PC-9 (cell line): Measurements from ENCODE around the gene STK38L. TPM values are rescaled to one million over a fixed set of nuclear protein-coding genes. Genes with fewer than 3 reads are reported as not detected.
A peak's percentile ranks its signal among the peaks of the same experiment; 100 is the strongest.

ENCODE experiments used
- BruUV-seq: library from RNA; stranded (reverse); fragments of 400-500 nt; replicated peaks from 2 replicates; lab custom pipeline; 2021; lab: Mats Ljungman, UMichigan
- CTCF ChIA-PET: fragments of 300-600 bp; sonication (Branson Sonifier 250); formaldehyde crosslinking; loops from one replicate; lab custom pipeline; 2022; ENCODE audit warnings: antibody characterized with exemption; lab: Charles Lee
- POLR2A ChIA-PET: fragments of 300-600 bp; sonication (Branson Sonifier 250); formaldehyde crosslinking; loops from one replicate; lab custom pipeline; 2022; ENCODE audit warnings: antibody characterized with exemption; ENCODE audit not compliant: unreplicated experiment; lab: Charles Lee
- DNase-seq, 2 experiments: peaks; one replicate each; pipeline versions ENCODE4 v3.0.0 to v3.0.0-alpha.2; 2015 to 2022; ENCODE audit warnings: mixed read lengths in 1 of 2
- H2AFZ ChIP-seq: fragments of 200-600 bp; sonication (generic); 2 replicates; pipeline ENCODE4 v1.8.1; 2017; ENCODE audit warnings: antibody characterized with exemption
- H3F3A ChIP-seq: fragments of 200-600 bp; sonication (generic); 2 replicates; pipeline ENCODE4 v1.8.1; 2017; ENCODE audit warnings: antibody characterized with exemption, mild to moderate bottlenecking, low read depth; ENCODE audit not compliant: insufficient read depth
- H3K27ac ChIP-seq: fragments of 200-600 bp; sonication (generic); 2 replicates; pipeline ENCODE4 v1.6.1; 2016; ENCODE audit warnings: mixed run types
- H3K27me3 ChIP-seq: fragments of 200-600 bp; sonication (generic); 2 replicates; pipeline ENCODE4 v1.6.1; 2016; ENCODE audit warnings: low read depth, mixed run types; ENCODE audit not compliant: insufficient read depth
- H3K36me3 ChIP-seq: fragments of 200-600 bp; sonication (generic); 2 replicates; pipeline ENCODE4 v1.6.1; 2016; ENCODE audit warnings: low read depth, mixed run types
- H3K4me1 ChIP-seq: fragments of 200-600 bp; sonication (generic); replicated peaks from 2 replicates; pipeline ENCODE4 v1.6.1; 2016; ENCODE audit warnings: mixed run types; ENCODE audit not compliant: insufficient read depth
- H3K4me2 ChIP-seq: fragments of 200-600 bp; sonication (generic); 2 replicates; pipeline ENCODE4 v1.6.1; 2017; ENCODE audit warnings: mixed run types
- H3K4me3 ChIP-seq: fragments of 200-600 bp; sonication (generic); 2 replicates; pipeline ENCODE4 v1.6.1; 2016; ENCODE audit warnings: mixed run types
- H3K79me2 ChIP-seq: fragments of 200-600 bp; sonication (generic); 2 replicates; pipeline ENCODE4 v1.6.1; 2017; ENCODE audit warnings: low read depth, mixed run types
- H3K9me2 ChIP-seq: fragments of 200-600 bp; sonication (generic); 2 replicates; pipeline ENCODE4 v1.8.1; 2017; ENCODE audit warnings: mild to moderate bottlenecking; ENCODE audit not compliant: insufficient read depth
- H3K9me3 ChIP-seq: fragments of 200-600 bp; sonication (generic); 2 replicates; pipeline ENCODE4 v1.8.1; 2016; ENCODE audit warnings: low read depth; ENCODE audit not compliant: insufficient read depth
- H4K20me1 ChIP-seq: fragments of 200-600 bp; sonication (generic); 2 replicates; pipeline ENCODE4 v1.8.1; 2017; ENCODE audit not compliant: insufficient read depth
- EZH2 ChIP-seq: fragments of 200-600 bp; sonication (generic); IDR thresholded peaks from 2 replicates; pipeline ENCODE4 v1.8.0; 2017; ENCODE audit warnings: antibody characterized with exemption, low read depth
- intact Hi-C: fragments of 100-400 bp; cut with micrococcal nuclease; formaldehyde crosslinking; loops from one replicate; pipeline ENCODE4 v1.10.0; 2022; ENCODE audit not compliant: unreplicated experiment
- total RNA-seq: library from RNA; stranded (reverse); gene quantifications from 2 replicates; pipeline ENCODE4 v1.2.3, GENCODE V29; 2021
- TF ChIP-seq, protein P1 (sequence below): fragments of 200-600 bp; sonication (generic); conservative IDR thresholded peaks from 2 replicates; pipeline ENCODE4 v1.6.1; 2017; ENCODE audit warnings: mixed run types, antibody characterized with exemption, mild to moderate bottlenecking, moderate library complexity

Gene STK38L
- total RNA-seq, 1 experiment from 2014 or later: 34.7 TPM

- peak; percentile 73 to 95 for DNase-seq
- intact Hi-C loops: loop anchor here (10.0 kb wide), 2 partner anchors 189 to 1221 kb away; partner anchors contain the start of gene PPFIBP1
- H3K79me2 ChIP-seq: peaks cover 74% of the 10 kb centered on the region
- BruUV-seq: no TSS peak
- H3K4me1 ChIP-seq: peaks cover 65% of the 10 kb centered on the region
- ChIA-PET POLR2A (interaction anchor here (0.7 kb wide), 1 partner anchor 387 kb away, joined by 5 read pairs; no protein-coding TSS in a partner anchor), CTCF (no interaction called here)
- H3K27ac ChIP-seq: peak overlapping the region; percentile 91
- no peaks in the 10 kb centered on the region for H3K9me2 ChIP-seq
- H3K27me3 ChIP-seq: no peaks in the 10 kb centered on the region
- H2AFZ ChIP-seq: no peak overlapping the region
- peaks cover 47% of the 10 kb centered on the region for H3F3A ChIP-seq
- no peaks in the 10 kb centered on the region for H3K36me3 ChIP-seq
- peak overlapping the region; percentile 17; the same call in 1 of the 2 replicates for H3K4me3 ChIP-seq
- H3K4me2 ChIP-seq: peak overlapping the region; percentile 89
- TF ChIP-seq EZH2: no peak
- TF ChIP-seq, protein P1, sequence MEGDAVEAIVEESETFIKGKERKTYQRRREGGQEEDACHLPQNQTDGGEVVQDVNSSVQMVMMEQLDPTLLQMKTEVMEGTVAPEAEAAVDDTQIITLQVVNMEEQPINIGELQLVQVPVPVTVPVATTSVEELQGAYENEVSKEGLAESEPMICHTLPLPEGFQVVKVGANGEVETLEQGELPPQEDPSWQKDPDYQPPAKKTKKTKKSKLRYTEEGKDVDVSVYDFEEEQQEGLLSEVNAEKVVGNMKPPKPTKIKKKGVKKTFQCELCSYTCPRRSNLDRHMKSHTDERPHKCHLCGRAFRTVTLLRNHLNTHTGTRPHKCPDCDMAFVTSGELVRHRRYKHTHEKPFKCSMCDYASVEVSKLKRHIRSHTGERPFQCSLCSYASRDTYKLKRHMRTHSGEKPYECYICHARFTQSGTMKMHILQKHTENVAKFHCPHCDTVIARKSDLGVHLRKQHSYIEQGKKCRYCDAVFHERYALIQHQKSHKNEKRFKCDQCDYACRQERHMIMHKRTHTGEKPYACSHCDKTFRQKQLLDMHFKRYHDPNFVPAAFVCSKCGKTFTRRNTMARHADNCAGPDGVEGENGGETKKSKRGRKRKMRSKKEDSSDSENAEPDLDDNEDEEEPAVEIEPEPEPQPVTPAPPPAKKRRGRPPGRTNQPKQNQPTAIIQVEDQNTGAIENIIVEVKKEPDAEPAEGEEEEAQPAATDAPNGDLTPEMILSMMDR: no peak
- H4K20me1 ChIP-seq: no peaks in the 10 kb centered on the region
- no peaks in the 10 kb centered on the region; the same call in 1 of the 2 replicates for H3K9me3 ChIP-seq
These were observed 92.2 kb downstream of the STK38L start for GRCh38 chr12:27336282-27336653.

DNA sequence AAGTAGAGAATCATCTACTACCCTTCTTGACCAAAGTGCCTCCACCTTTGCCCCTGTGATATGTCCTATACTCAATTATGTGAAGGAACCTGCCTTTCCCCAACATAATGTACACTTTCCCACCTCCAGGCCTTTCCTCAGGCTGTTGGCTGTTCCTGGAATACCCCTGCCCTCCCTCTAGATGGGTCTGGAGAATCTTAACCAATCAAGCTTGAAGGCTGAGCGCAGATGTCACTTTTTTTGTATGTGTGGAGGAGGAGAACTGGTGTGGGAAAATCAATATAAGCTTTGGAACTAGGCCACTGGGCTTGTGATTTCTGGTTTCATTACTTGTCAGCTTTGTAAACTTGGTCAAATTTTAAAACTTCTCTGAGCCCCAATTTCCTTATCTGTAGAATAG is 93.3 kb downstream of the STK38L start:
- DNase-seq: no peak
- intact Hi-C loops: loop anchor here (10.0 kb wide), 2 partner anchors 187 to 1223 kb away; partner anchors contain the start of gene PPFIBP1
- H3K36me3 ChIP-seq: no peaks in the 10 kb centered on the region
- TF ChIP-seq, protein P1: no peak
- TF ChIP-seq EZH2: no peak
- no peaks in the 10 kb centered on the region for H3K9me2 ChIP-seq
- peak overlapping the region; percentile 91 for H3K27ac ChIP-seq
- CTCF ChIA-PET: interaction anchor here (0.7 kb wide), 1 partner anchor 11 kb away, joined by 13 read pairs; no protein-coding TSS in a partner anchor
- no peaks in the 10 kb centered on the region; the same call in 1 of the 2 replicates for H3K9me3 ChIP-seq
- peaks cover 48% of the 10 kb centered on the region for H3F3A ChIP-seq
- peak overlapping the region; percentile 89; the same call in 1 of the 2 replicates for H3K4me2 ChIP-seq
- H3K27me3 ChIP-seq: no peaks in the 10 kb centered on the region
- peaks cover 67% of the 10 kb centered on the region for H3K4me1 ChIP-seq
- no TSS peak for BruUV-seq
- no peak overlapping the region for H3K4me3 ChIP-seq
- POLR2A ChIA-PET: no interaction called here
- peaks cover 85% of the 10 kb centered on the region for H3K79me2 ChIP-seq
- H4K20me1 ChIP-seq: no peaks in the 10 kb centered on the region
- H2AFZ ChIP-seq: no peak overlapping the region

- POLR2A ChIA-PET: no interaction called here
- peaks cover 59% of the 10 kb centered on the region for H3F3A ChIP-seq
- intact Hi-C loops: loop anchor here (10.0 kb wide), 2 partner anchors 186 to 1224 kb away; partner anchors contain the start of gene PPFIBP1
These were observed 94.4 kb downstream of the STK38L start for GRCh38 chr12:27338473-27338872.

More at GRCh38 chr12:27338473-27338872, 94.4 kb downstream of the STK38L start:
- no peaks in the 10 kb centered on the region for H3K27me3 ChIP-seq
- no peak overlapping the region for H2AFZ ChIP-seq
- no peaks in the 10 kb centered on the region for H4K20me1 ChIP-seq
- no peak for DNase-seq
- H3K9me3 ChIP-seq: no peaks in the 10 kb centered on the region; the same call in 1 of the 2 replicates
- H3K4me2 ChIP-seq: no peak overlapping the region
- H3K9me2 ChIP-seq: no peaks in the 10 kb centered on the region
- peaks cover 89% of the 10 kb centered on the region for H3K79me2 ChIP-seq
- no TSS peak for BruUV-seq
- peaks cover 76% of the 10 kb centered on the region for H3K4me1 ChIP-seq
- no peaks in the 10 kb centered on the region for H3K36me3 ChIP-seq
- no peak overlapping the region for H3K4me3 ChIP-seq
- peak overlapping the region; percentile 91; the same call in 1 of the 2 replicates for H3K27ac ChIP-seq
- CTCF ChIA-PET: no interaction called here
- TF ChIP-seq, protein P1: no peak
- no peak for TF ChIP-seq EZH2
